Activated CD8-positive, alpha-beta T cell treated with anti-CD3 and anti-CD28 coated beads for 36 hours (primary cell): ENCODE results near the gene SERAC1. TPM values are rescaled to one million over a fixed set of nuclear protein-coding genes. Genes with fewer than 3 reads are reported as not detected.
"Not testable (repeated sequence)": the region's sequence is repeated elsewhere in the genome, so short reads cannot be mapped to it uniquely, and the experiment has no call there.

Experiments
- ATAC-seq: fragments of 200-7000 bp; cut with Tn5 transposase; one replicate; pipeline ENCODE4 v1.10.0; 2021; ENCODE audit warnings: mild to moderate bottlenecking, moderate library complexity
- CTCF ChIA-PET: fragments of 350-600 bp; sonication (Branson Sonifier 250); formaldehyde crosslinking; loops from one replicate; lab custom pipeline; 2021; ENCODE audit warnings: antibody characterized with exemption; lab: Charles Lee
- POLR2A ChIA-PET: fragments of 350-600 bp; sonication (Branson Sonifier 250); formaldehyde crosslinking; loops from one replicate; lab custom pipeline; 2021; ENCODE audit warnings: antibody characterized with exemption; lab: Charles Lee
- DNase-seq: peaks from one replicate; pipeline ENCODE4 v3.0.0-alpha.2; 2020
- H3K27ac Mint-ChIP-seq: one replicate; pipeline ENCODE4 v1.8.0; 2021; ENCODE audit warnings: mild to moderate bottlenecking, mixed read lengths
- H3K27me3 Mint-ChIP-seq: one replicate; pipeline ENCODE4 v1.8.0; 2021; ENCODE audit warnings: mixed read lengths
- H3K36me3 Mint-ChIP-seq: one replicate; pipeline ENCODE4 v1.8.0; 2021; ENCODE audit warnings: low read depth, mixed read lengths
- H3K4me1 Mint-ChIP-seq: one replicate; pipeline ENCODE4 v1.8.0; 2021; ENCODE audit warnings: low read depth, mixed read lengths
- H3K4me3 Mint-ChIP-seq: one replicate; pipeline ENCODE4 v1.8.0; 2021; ENCODE audit warnings: mild to moderate bottlenecking, moderate library complexity, mixed read lengths
- H3K9me3 Mint-ChIP-seq: one replicate; pipeline ENCODE4 v1.8.0; 2021; ENCODE audit warnings: mixed read lengths
- intact Hi-C: fragments of 100-400 bp; cut with micrococcal nuclease; formaldehyde crosslinking; loops from one replicate; pipeline ENCODE4 v1.10.0; 2022
- total RNA-seq, 2 experiments: library from RNA; stranded (reverse); gene quantifications; one replicate each; pipeline ENCODE4 v1.2.3, GENCODE V29; 2021
- TF ChIP-seq, protein P1 (sequence below): fragments of 200-600 bp; IDR thresholded peaks from one replicate; pipeline ENCODE4 v1.8.0; 2022; ENCODE audit warnings: antibody characterized with exemption, mild to moderate bottlenecking

The SERAC1 gene
- total RNA-seq, 2 experiments from 2014 or later: 4.2 to 5.4 TPM

DNA sequence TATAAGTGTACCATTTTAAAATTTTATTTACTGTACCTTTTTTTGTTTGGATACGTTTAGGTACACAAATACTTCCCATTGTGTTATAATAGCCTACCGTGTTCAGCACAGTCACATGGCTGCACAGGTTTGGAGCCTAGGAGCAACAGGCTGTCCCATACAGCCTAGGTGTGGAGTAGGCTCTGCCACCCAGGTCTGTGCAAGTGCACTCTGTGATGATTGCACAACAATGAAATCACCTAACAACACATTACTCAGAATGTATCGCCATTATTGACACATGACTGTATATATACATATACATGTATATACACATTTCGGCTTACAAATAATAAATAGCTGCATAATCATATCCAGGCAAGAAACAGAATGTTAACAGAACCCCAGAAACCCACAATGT, 15.4 kb downstream of the SERAC1 start:
- ATAC-seq: no peak
- POLR2A ChIA-PET: no interaction called here
- no peaks in the 10 kb centered on the region for H3K4me1 Mint-ChIP-seq

DNA sequence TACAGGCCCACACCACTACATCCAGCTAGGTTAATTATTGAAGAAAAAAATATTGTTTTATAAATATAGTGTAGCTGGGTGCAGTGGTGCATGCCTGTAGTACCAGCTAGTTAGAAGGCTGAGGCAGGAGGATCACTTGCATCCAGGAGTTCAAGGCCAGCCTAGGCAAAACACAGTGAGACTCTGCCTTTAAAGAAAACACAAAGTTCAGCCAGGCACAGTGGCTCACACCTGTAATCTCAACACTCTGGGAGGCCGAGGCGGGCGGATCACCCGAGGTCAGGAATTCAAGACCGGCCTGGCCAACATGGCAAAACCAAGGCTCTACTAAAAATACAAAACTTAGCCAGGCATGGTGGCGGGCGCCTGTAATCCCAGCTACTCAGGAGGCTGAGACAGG, 16.0 kb downstream of the SERAC1 start:
- H3K9me3 Mint-ChIP-seq, H3K27me3 Mint-ChIP-seq, H3K4me3 Mint-ChIP-seq, H3K27ac Mint-ChIP-seq, ATAC-seq, POLR2A ChIA-PET, H3K4me1 Mint-ChIP-seq, intact Hi-C loops, DNase-seq: not testable (repeated sequence)
- CTCF ChIA-PET: interaction anchor here (0.9 to 2.3 kb wide), 3 partner anchors 9 to 79 kb away, joined by 3 to 8 read pairs (median 6); no protein-coding TSS in a partner anchor
- peaks cover 10% of the 10 kb centered on the region for H3K36me3 Mint-ChIP-seq

More for the DNA sequence above, 15.4 kb downstream of the SERAC1 start:
- H3K27me3 Mint-ChIP-seq: no peaks in the 10 kb centered on the region
- DNase-seq: no peak
- H3K36me3 Mint-ChIP-seq: peaks cover 10% of the 10 kb centered on the region
- no peaks in the 10 kb centered on the region for H3K9me3 Mint-ChIP-seq
- no peak overlapping the region for H3K27ac Mint-ChIP-seq
- no peak overlapping the region for H3K4me3 Mint-ChIP-seq
- CTCF ChIA-PET: interaction anchor here (1.6 to 2.3 kb wide), 2 partner anchors 9 to 80 kb away, joined by 6 to 8 read pairs; no protein-coding TSS in a partner anchor
- TF ChIP-seq, protein P1, sequence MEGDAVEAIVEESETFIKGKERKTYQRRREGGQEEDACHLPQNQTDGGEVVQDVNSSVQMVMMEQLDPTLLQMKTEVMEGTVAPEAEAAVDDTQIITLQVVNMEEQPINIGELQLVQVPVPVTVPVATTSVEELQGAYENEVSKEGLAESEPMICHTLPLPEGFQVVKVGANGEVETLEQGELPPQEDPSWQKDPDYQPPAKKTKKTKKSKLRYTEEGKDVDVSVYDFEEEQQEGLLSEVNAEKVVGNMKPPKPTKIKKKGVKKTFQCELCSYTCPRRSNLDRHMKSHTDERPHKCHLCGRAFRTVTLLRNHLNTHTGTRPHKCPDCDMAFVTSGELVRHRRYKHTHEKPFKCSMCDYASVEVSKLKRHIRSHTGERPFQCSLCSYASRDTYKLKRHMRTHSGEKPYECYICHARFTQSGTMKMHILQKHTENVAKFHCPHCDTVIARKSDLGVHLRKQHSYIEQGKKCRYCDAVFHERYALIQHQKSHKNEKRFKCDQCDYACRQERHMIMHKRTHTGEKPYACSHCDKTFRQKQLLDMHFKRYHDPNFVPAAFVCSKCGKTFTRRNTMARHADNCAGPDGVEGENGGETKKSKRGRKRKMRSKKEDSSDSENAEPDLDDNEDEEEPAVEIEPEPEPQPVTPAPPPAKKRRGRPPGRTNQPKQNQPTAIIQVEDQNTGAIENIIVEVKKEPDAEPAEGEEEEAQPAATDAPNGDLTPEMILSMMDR: no peak
- intact Hi-C loops: no loop called here

DNA sequence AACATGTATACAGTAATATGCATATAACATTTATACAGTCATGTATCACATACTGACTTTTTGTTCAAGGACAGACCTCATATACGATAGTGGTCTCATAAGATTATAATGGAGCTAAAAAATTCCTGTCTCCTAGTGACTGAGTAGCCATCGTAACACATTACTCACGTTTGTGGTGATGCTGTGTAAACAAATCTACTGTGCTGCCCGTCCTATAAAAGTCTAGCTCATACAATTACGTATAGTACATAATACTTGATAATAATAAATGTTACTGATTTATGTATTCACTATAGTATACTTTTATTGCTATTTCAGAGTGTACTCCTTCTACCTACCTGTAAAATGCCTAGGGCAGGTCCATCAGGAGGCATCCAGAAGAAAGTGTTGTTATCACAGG, 17.4 kb downstream of the SERAC1 start:
- H3K4me1 Mint-ChIP-seq: no peaks in the 10 kb centered on the region
- DNase-seq (no peak), ATAC-seq (no peak)
- TF ChIP-seq, protein P1: no peak
- POLR2A ChIA-PET: no interaction called here
- H3K36me3 Mint-ChIP-seq: peaks cover 10% of the 10 kb centered on the region
- no peaks in the 10 kb centered on the region for H3K9me3 Mint-ChIP-seq
- H3K27me3 Mint-ChIP-seq: no peaks in the 10 kb centered on the region
- intact Hi-C loops: no loop called here
- CTCF ChIA-PET: interaction anchor here (1.1 to 5.0 kb wide), 5 partner anchors 16 to 167 kb away, joined by 3 to 22 read pairs (median 3); no protein-coding TSS in a partner anchor
- H3K4me3 Mint-ChIP-seq: no peak overlapping the region
- no peak overlapping the region for H3K27ac Mint-ChIP-seq

DNA sequence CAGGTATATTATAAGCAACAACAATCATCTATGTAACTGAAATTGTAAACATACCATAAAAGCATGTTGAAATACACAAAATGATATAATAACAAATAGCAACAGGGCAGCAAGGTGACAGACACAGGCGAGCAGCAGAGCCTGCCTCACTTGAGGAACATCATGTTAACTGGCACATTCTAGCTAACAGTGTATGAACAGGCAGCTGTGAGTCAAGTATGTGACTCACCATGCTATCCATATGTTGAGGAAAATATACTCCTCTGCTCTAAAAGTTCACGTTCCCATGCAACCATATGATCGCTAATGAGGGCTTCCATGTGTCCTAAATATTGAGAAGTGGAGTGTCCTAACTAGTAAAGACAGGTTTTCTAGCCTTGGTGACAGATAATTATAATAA, 18.4 kb downstream of the SERAC1 start:
- CTCF ChIA-PET: interaction anchor here (1.1 to 5.0 kb wide), 4 partner anchors 17 to 166 kb away, joined by 3 to 22 read pairs (median 4); no protein-coding TSS in a partner anchor
- no peak for DNase-seq
- no peaks in the 10 kb centered on the region for H3K27me3 Mint-ChIP-seq
- intact Hi-C loops: no loop called here
- POLR2A ChIA-PET: no interaction called here
- H3K4me3 Mint-ChIP-seq: no peak overlapping the region
- no peak for ATAC-seq
- no peak overlapping the region for H3K27ac Mint-ChIP-seq
- peaks cover 9% of the 10 kb centered on the region for H3K36me3 Mint-ChIP-seq
- H3K4me1 Mint-ChIP-seq: no peaks in the 10 kb centered on the region
- H3K9me3 Mint-ChIP-seq: no peaks in the 10 kb centered on the region
- TF ChIP-seq, protein P1: no peak

DNA sequence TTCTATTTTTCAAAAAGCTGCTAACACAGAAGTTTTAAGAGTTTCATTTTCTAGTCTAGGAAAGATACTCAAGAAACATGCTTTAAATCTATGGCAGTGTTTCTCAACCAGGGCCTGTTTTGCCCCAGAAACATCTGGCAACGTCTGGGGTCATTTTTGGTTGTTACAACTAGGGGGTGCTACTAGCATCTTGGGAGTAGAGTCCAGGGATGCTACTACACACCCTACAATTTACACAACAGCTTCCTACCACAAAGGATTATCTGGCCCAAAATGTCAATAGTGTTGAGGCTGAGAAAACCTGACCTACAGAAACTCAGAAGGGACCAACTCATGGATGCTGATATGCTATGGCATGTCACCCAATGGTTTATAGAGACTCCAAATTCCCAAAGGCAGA, 24.4 kb downstream of the SERAC1 start:
- Mint-ChIP-seq H3K27me3 (no peaks in the 10 kb centered on the region), H3K36me3 (peaks cover 12% of the 10 kb centered on the region), H3K4me1 (no peaks in the 10 kb centered on the region), H3K27ac (no peak overlapping the region), H3K4me3 (no peak overlapping the region), H3K9me3 (no peaks in the 10 kb centered on the region)
- intact Hi-C loops: no loop called here
- TF ChIP-seq, protein P1: peak; percentile 58
- ChIA-PET CTCF (interaction anchor here (0.6 to 2.8 kb wide), 14 partner anchors 9 to 465 kb away, joined by 3 to 10 read pairs (median 3); no protein-coding TSS in a partner anchor), POLR2A (interaction anchor here (0.6 kb wide), 1 partner anchor 38 kb away, joined by 5 read pairs; no protein-coding TSS in a partner anchor)
- DNase-seq: no peak
- peak; percentile 39 for ATAC-seq
